HepG2 (cell line): Measurements from ENCODE around the gene DHX16. TPM values are rescaled to one million over a fixed set of nuclear protein-coding genes. Genes with fewer than 3 reads are reported as not detected.
A peak's percentile ranks its signal among the peaks of the same experiment; 100 is the strongest.

Experiments
- ETS1 ChIP-seq: sonication (generic); formaldehyde crosslinking; IDR thresholded peaks from 2 replicates; pipeline ENCODE4 v1.4.0; 2020; ENCODE audit warnings: missing genetic modification reagents
- KIAA2018 ChIP-seq: sonication (generic); formaldehyde crosslinking; IDR thresholded peaks from 2 replicates; pipeline ENCODE4 v1.5.0; 2020; ENCODE audit warnings: mild to moderate bottlenecking, missing genetic modification reagents, borderline replicate concordance
- NAIF1 ChIP-seq: sonication (generic); formaldehyde crosslinking; IDR thresholded peaks from 2 replicates; pipeline ENCODE4 v1.5.0; 2020; ENCODE audit warnings: mild to moderate bottlenecking, missing genetic modification reagents, borderline replicate concordance
- NCOR1 ChIP-seq: fragments of 200-600 bp; sonication (generic); IDR thresholded peaks from 2 replicates; pipeline ENCODE4 v1.7.0; 2017; ENCODE audit warnings: antibody characterized with exemption, low read length, borderline replicate concordance
- NFKB2 ChIP-seq: sonication (generic); formaldehyde crosslinking; IDR thresholded peaks from 2 replicates; pipeline ENCODE4 v1.4.0; 2020; ENCODE audit warnings: missing genetic modification reagents, borderline replicate concordance
- SIN3A ChIP-seq: IDR thresholded peaks from 2 replicates; pipeline ENCODE4 v1.6.1; 2011; ENCODE audit warnings: low read depth, mild to moderate bottlenecking, control low read depth, low read length, borderline replicate concordance
- TBX3 ChIP-seq: fragments of 450-650 bp; IDR thresholded peaks from 2 replicates; pipeline ENCODE4 v1.6.1; 2017; ENCODE audit warnings: antibody characterized with exemption, mild to moderate bottlenecking, inconsistent platforms, borderline replicate concordance
- ZFP82 ChIP-seq: sonication (generic); formaldehyde crosslinking; IDR thresholded peaks from 2 replicates; pipeline ENCODE4 v1.5.1; 2020; ENCODE audit warnings: mild to moderate bottlenecking, missing genetic modification reagents, borderline replicate concordance
- ZHX2 ChIP-seq, 2 experiments: sonication (generic) in 1 of 2; formaldehyde crosslinking in 1 of 2; IDR thresholded peaks; 2 replicates each; pipeline versions ENCODE4 v1.6.1 to v1.9.0; 2014 to 2022; ENCODE audit warnings: antibody characterized with exemption in 1 of 2, borderline replicate concordance in 1 of 2, inconsistent platforms in 1 of 2, low read depth in 1 of 2, missing genetic modification reagents in 1 of 2
- ZNF496 ChIP-seq: sonication (generic); formaldehyde crosslinking; IDR thresholded peaks from 2 replicates; pipeline ENCODE4 v1.8.1; 2023; ENCODE audit warnings: mild to moderate bottlenecking, moderate library complexity, missing genetic modification reagents; ENCODE audit not compliant: insufficient replicate concordance
- ZNF543 ChIP-seq: sonication (generic); formaldehyde crosslinking; IDR thresholded peaks from 2 replicates; pipeline ENCODE4 v1.4.0; 2020; ENCODE audit warnings: mild to moderate bottlenecking, missing genetic modification reagents
- polyA plus RNA-seq, 8 experiments: library from polyadenylated mRNA; depleted of rRNA in 3 of 8; stranded (reverse) in 7 of 8; unstranded in 1 of 8; fragments of >200 nt; fragmentation: Illumina TruSeq in 4 of 8; extraction: Trizol in 4 of 8; gene quantifications; 2 replicates each; pipeline versions ENCODE4 v1.2.1 to v1.2.3, GENCODE V29; 2011 to 2016; ENCODE audit warnings: low read depth in 4 of 8, missing spikeins in 1 of 8, mixed read lengths in 1 of 8; ENCODE audit not compliant: insufficient read depth in 1 of 8
- total RNA-seq, 5 experiments: library from RNA; depleted of rRNA; stranded (reverse); fragments of >200 nt; fragmentation: Illumina TruSeq; extraction: Trizol; gene quantifications; 2 replicates each; pipeline ENCODE4 v1.2.3, GENCODE V29; 2016; ENCODE audit warnings: low read depth in 1 of 5

Gene DHX16
- total and polyA plus RNA-seq, 2 of the 13 experiments (the other 11 are each of a cell fraction or from before 2014, with no cell fraction given), result 57.0 to 58.5 TPM

GRCh38 chr6:30721198-30722024 is 48.6 kb upstream of the DHX16 start (continued):
- TF ChIP-seq KIAA2018 (CRISPR knock-in tag) (no peak), ZHX2 (IDR thresholded peaks at IDR 0.05; ENCODE audit: low read depth) (no peak), ZHX2 (CRISPR knock-in tag; IDR thresholded peaks at IDR 0.05; ENCODE audit: borderline replicate concordance) (peak; percentile 30; the same call in 1 of the 2 replicates), ZNF496 (CRISPR knock-in tag) (no peak), NFKB2 (CRISPR knock-in tag) (peak; percentile 59; the same call in 1 of the 2 replicates), ZFP82 (CRISPR knock-in tag) (0 out of 2 replicates have a peak, but pooled peaks have one; percentile 6), NCOR1 (no peak; the same call in 1 of the 2 replicates), ZNF543 (CRISPR knock-in tag) (no peak), TBX3 (no peak), SIN3A (peak; percentile 88; the same call in 1 of the 2 replicates), NAIF1 (CRISPR knock-in tag) (no peak), ETS1 (no peak)
